ENCODE measurements around the gene BTG1. TPM values are rescaled to one million over a fixed set of nuclear protein-coding genes. Genes with fewer than 3 reads are reported as not detected.

Gene BTG1
- total RNA-seq, 4 donors from 2014 or later, result 18.3 to 42.7 (median 35.3) TPM

GRCh38 chr12:92132288-92132687, 13.4 kb downstream of the BTG1 start:
- intact Hi-C loops (cut with DNase I), result no loop called here
- Histone ChIP-seq H3K36me3 (peaks cover 0 to 13% (median 0%) of the 10 kb centered on the region in 3 donors), H3K4me3 (no peak overlapping the region), H3K9me3 (no peaks in the 10 kb centered on the region), H3K4me1 (peaks cover 12 to 68% (median 39%) of the 10 kb centered on the region in 3 donors), H3K27me3 (no peaks in the 10 kb centered on the region), H3K27ac (peak overlapping the region in 1 of 4 donors; percentile 38)
- 75 to 79% methylated on average over 1 of the region's 1 CpG for WGBS, 2 donors
- no peak for TF ChIP-seq POLR2A (IDR thresholded peaks at IDR 0.05)
- TF ChIP-seq CTCF (IDR thresholded peaks at IDR 0.05), result no peak
- DNase-seq, result no peak

GRCh38 chr12:92130999-92131398, 14.6 kb downstream of the BTG1 start:
- no peak for TF ChIP-seq CTCF (IDR thresholded peaks at IDR 0.05)
- no peak for DNase-seq
- H3K27me3 ChIP-seq, result no peaks in the 10 kb centered on the region
- H3K4me1 ChIP-seq, result peaks cover 8 to 55% (median 33%) of the 10 kb centered on the region in 3 donors
- no peak overlapping the region for H3K4me3 ChIP-seq
- intact Hi-C loops (cut with DNase I), result no loop called here
- no peaks in the 10 kb centered on the region for H3K9me3 ChIP-seq
- 62 to 65% methylated on average over 4 of the region's 4 CpGs for WGBS, 2 donors
- H3K27ac ChIP-seq, result no peak overlapping the region
- peaks cover 0 to 13% (median 0%) of the 10 kb centered on the region in 3 donors for H3K36me3 ChIP-seq

- no peak for DNase-seq
- TF ChIP-seq CTCF (IDR thresholded peaks at IDR 0.05) (no peak), POLR2A (IDR thresholded peaks at IDR 0.05) (no peak)
- Histone ChIP-seq H3K27ac (no peak overlapping the region), H3K9me3 (no peaks in the 10 kb centered on the region), H3K4me3 (no peak overlapping the region), H3K4me1 (peaks cover 8 to 52% (median 26%) of the 10 kb centered on the region in 3 donors), H3K27me3 (no peaks in the 10 kb centered on the region), H3K36me3 (peaks cover 0 to 13% (median 0%) of the 10 kb centered on the region in 3 donors)
- 95 to 97% methylated on average over 2 of the region's 2 CpGs for WGBS, 2 donors
- intact Hi-C loops (cut with DNase I), result no loop called here
Measured at GRCh38 chr12:92129609-92130008, 16.0 kb downstream of the BTG1 start.

- TF ChIP-seq POLR2A (IDR thresholded peaks at IDR 0.05) (no peak), CTCF (IDR thresholded peaks at IDR 0.05) (no peak)
- Histone ChIP-seq H3K27me3 (no peaks in the 10 kb centered on the region), H3K4me3 (no peak overlapping the region), H3K9me3 (no peaks in the 10 kb centered on the region), H3K4me1 (peaks cover under 1 to 47% (median 16%) of the 10 kb centered on the region in 3 donors), H3K27ac (no peak overlapping the region), H3K36me3 (peaks cover 0 to 13% (median 0%) of the 10 kb centered on the region in 3 donors)
- no peak for DNase-seq
- 57 to 62% methylated on average over 1 of the region's 1 CpG for WGBS, 2 donors
- intact Hi-C loops (cut with DNase I), result no loop called here
Measured at GRCh38 chr12:92128612-92129011, 17.0 kb downstream of the BTG1 start.

- intact Hi-C loops (cut with DNase I), result no loop called here
- 53 to 64% methylated on average over 6 of the region's 6 CpGs for WGBS, 2 donors
Measured at GRCh38 chr12:92124689-92125029, 21.0 kb downstream of the BTG1 start.

More at GRCh38 chr12:92124689-92125029, 21.0 kb downstream of the BTG1 start:
- H3K4me3 ChIP-seq, result no peak overlapping the region
- peaks cover 0 to 16% (median 0%) of the 10 kb centered on the region in 3 donors for H3K4me1 ChIP-seq
- H3K27me3 ChIP-seq, result no peaks in the 10 kb centered on the region
- H3K36me3 ChIP-seq, result peaks cover 0 to 9% (median 0%) of the 10 kb centered on the region in 3 donors
- H3K27ac ChIP-seq, result peak overlapping the region in 2 of 4 donors; percentile 25 to 36
- DNase-seq, result no peak
- no peaks in the 10 kb centered on the region for H3K9me3 ChIP-seq
- TF ChIP-seq POLR2A (IDR thresholded peaks at IDR 0.05) (no peak), CTCF (IDR thresholded peaks at IDR 0.05) (no peak)
